GM12878 (cell line): Measurements from ENCODE around the gene TTYH3. TPM values are rescaled to one million over a fixed set of nuclear protein-coding genes. Genes with fewer than 3 reads are reported as not detected.
"Not testable (repeated sequence)": the region's sequence is repeated elsewhere in the genome, so short reads cannot be mapped to it uniquely, and the experiment has no call there.

Experiments
- ATAC-seq: fragments of 200-7000 bp; cut with Tn5 transposase; 3 replicates; pipeline ENCODE4 v1.9.1; 2020; ENCODE audit warnings: mild to moderate bottlenecking, moderate library complexity
- BruUV-seq: library from RNA; stranded (reverse); fragments of 400-500 nt; replicated peaks from 2 replicates; lab custom pipeline; 2021; lab: Mats Ljungman, UMichigan
- CTCF ChIA-PET: fragments of 300-600 bp; sonication (Branson Sonifier 250); formaldehyde crosslinking; extraction: SDS; loops from one replicate; lab custom pipeline; 2021; ENCODE audit warnings: inconsistent platforms; lab: Yijun Ruan, JAX
- POLR2A ChIA-PET: fragments of 350-600 bp; formaldehyde crosslinking; extraction: SDS; loops from one replicate; lab custom pipeline; 2021; ENCODE audit warnings: inconsistent platforms; lab: Charles Lee
- RAD21 ChIA-PET: fragments of 300-600 bp; sonication (Branson Sonifier 250); formaldehyde crosslinking; loops from one replicate; lab custom pipeline; 2023; ENCODE audit warnings: antibody characterized with exemption; ENCODE audit not compliant: unreplicated experiment; lab: Charles Lee
- SMC1A ChIA-PET: fragments of 300-600 bp; sonication (Branson Sonifier 250); formaldehyde crosslinking; loops from one replicate; lab custom pipeline; 2023; ENCODE audit not compliant: unreplicated experiment, uncharacterized antibody; lab: Charles Lee
- DNase-seq: peaks from one replicate; pipeline ENCODE4 v3.0.0-alpha.2; 2011; ENCODE audit warnings: low read depth, low spot score
- FAIRE-seq: peaks from 3 replicates; lab custom pipeline; 2011; peaks lifted over from hg19 to GRCh38; lab: Jason Lieb, UNC
- H2AFZ ChIP-seq: 2 replicates; pipeline ENCODE4 v1.6.0; 2011; ENCODE audit warnings: low read depth, low read length, control low read depth; ENCODE audit not compliant: control insufficient read depth
- H3K27ac ChIP-seq: 2 replicates; pipeline ENCODE4 v1.5.1; 2011; ENCODE audit warnings: control low read depth; ENCODE audit not compliant: control insufficient read depth, insufficient read depth
- H3K27me3 ChIP-seq, 2 experiments: replicated peaks in 1 of 2; 2 replicates each; pipeline versions ENCODE4 v1.6.0 to v1.6.1; 2011; ENCODE audit warnings: low read length in 1 of 2; ENCODE audit not compliant: control insufficient read depth in 2 of 2, insufficient read depth in 2 of 2
- H3K36me3 ChIP-seq, 2 experiments: 2 replicates each; pipeline ENCODE4 v1.5.1; 2011; ENCODE audit warnings: low read length in 1 of 2; ENCODE audit not compliant: control insufficient read depth in 2 of 2, insufficient read depth in 2 of 2
- H3K4me1 ChIP-seq: 2 replicates; pipeline ENCODE4 v1.6.1; 2011; ENCODE audit warnings: mild to moderate bottlenecking, low read length, moderate library complexity, mixed read lengths; ENCODE audit not compliant: control insufficient read depth, insufficient read depth
- H3K4me2 ChIP-seq: 2 replicates; pipeline ENCODE4 v1.6.0; 2011; ENCODE audit warnings: control low read depth; ENCODE audit not compliant: control insufficient read depth, insufficient read depth
- H3K4me3 ChIP-seq: fragments of 200-600 bp; sonication (generic); 2 replicates; pipeline ENCODE4 v1.5.1; 2016
- H3K79me2 ChIP-seq: 2 replicates; pipeline ENCODE4 v1.6.0; 2011; ENCODE audit warnings: low read length; ENCODE audit not compliant: control insufficient read depth, insufficient read depth
- H3K9ac ChIP-seq: 2 replicates; pipeline ENCODE4 v1.8.0; 2011; ENCODE audit warnings: low read length, control low read depth, mixed read lengths; ENCODE audit not compliant: control insufficient read depth, insufficient read depth
- H3K9me3 ChIP-seq: replicated peaks from 3 replicates; pipeline ENCODE4 v1.5.1; 2011; ENCODE audit warnings: mild to moderate bottlenecking, low read length; ENCODE audit not compliant: control insufficient read depth, insufficient read depth
- H4K20me1 ChIP-seq: 2 replicates; pipeline ENCODE4 v1.6.0; 2011; ENCODE audit not compliant: control insufficient read depth, insufficient read depth
- WGBS: methylation state at CpG from one replicate; pipeline ENCODE4 v1.1.6; 2016; ENCODE audit warnings: low lambda C conversion rate; ENCODE audit not compliant: insufficient replicate concordance, insufficient coverage; ENCODE audit errors: missing lambda C conversion rate; 5-methylcytosine and 5-hydroxymethylcytosine counted together
- in situ Hi-C: fragments of 300-500 bp; cut with MboI; formaldehyde crosslinking; loops from 9 replicates; pipeline ENCODE4 v1.14.3; 2018; ENCODE audit warnings: mixed read lengths
- intact Hi-C: fragments of 100-400 bp; cut with micrococcal nuclease; formaldehyde crosslinking; loops from one replicate; pipeline ENCODE4 v1.14.2; 2022; ENCODE audit not compliant: unreplicated experiment
- polyA plus RNA-seq, 11 experiments: library from polyadenylated mRNA; depleted of rRNA in 4 of 11; unstranded in 6 of 11; stranded (reverse) in 5 of 11; fragments of >200 nt; fragmentation: Nextera tagmentation in 4 of 11; fragmentation: Illumina TruSeq in 1 of 11; extraction: Ambion mirVana in 4 of 11; extraction: Trizol in 1 of 11; gene quantifications; 1 replicate in 1 of 11; 2 replicates in 10 of 11; pipeline versions ENCODE4 v1.2.1 to v1.2.3, GENCODE V29; 2011 to 2016; ENCODE audit warnings: inconsistent platforms in 2 of 11, missing spikeins in 2 of 11, low read depth in 1 of 11
- total RNA-seq, 4 experiments: library from RNA; depleted of rRNA in 3 of 4; stranded (reverse); fragments of >200 nt in 3 of 4; fragmentation: Illumina TruSeq in 1 of 4; extraction: Trizol in 1 of 4; gene quantifications; 2 replicates each; pipeline versions ENCODE4 v1.2.1 to v1.2.3, GENCODE V29; 2013 to 2021

Gene TTYH3
- total and polyA plus RNA-seq, 10 of the 15 experiments (the other 5 are each of a cell fraction or from before 2014, with no cell fraction given): 0.79 to 71.4 (median 10.5) TPM

DNA sequence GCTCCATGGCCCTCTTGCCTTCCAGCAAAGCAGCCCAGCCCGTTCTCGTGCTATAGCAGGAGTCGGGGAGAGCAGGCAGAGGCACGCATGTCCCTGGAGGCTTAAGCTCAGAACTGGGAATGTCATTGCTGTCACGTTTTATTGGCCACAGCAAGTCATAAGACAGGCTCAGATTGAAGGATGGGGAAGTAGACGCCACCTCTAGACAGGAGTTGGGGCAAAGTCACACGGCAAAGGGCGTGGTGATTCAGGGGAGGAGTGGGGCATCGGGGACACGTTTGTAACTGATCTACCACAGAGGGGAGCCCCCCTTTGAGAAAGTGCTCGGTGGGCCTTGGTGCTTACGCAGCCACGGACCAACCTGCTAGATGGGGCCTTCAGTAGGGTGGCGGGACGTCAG, 46.7 kb downstream of the TTYH3 start:
- RAD21 ChIA-PET, POLR2A ChIA-PET, H2AFZ ChIP-seq, in situ Hi-C loops, H4K20me1 ChIP-seq, H3K27ac ChIP-seq, intact Hi-C loops, BruUV-seq, H3K4me3 ChIP-seq, H3K4me2 ChIP-seq, SMC1A ChIA-PET, DNase-seq, H3K9me3 ChIP-seq, H3K79me2 ChIP-seq, ATAC-seq, H3K4me1 ChIP-seq, FAIRE-seq, H3K36me3 ChIP-seq, H3K9ac ChIP-seq, H3K27me3 ChIP-seq: not testable (repeated sequence)
- CTCF ChIA-PET: interaction anchor here (1.4 kb wide), 1 partner anchor 37 kb away, joined by 3 read pairs; no protein-coding TSS in a partner anchor
- 81% methylated on average over 13 of the region's 15 CpGs for WGBS

GRCh38 chr7:2679135-2680127, 47.6 kb downstream of the TTYH3 start:
- POLR2A ChIA-PET, in situ Hi-C loops, intact Hi-C loops: not testable (repeated sequence)

More at GRCh38 chr7:2679135-2680127, 47.6 kb downstream of the TTYH3 start:
- RAD21 ChIA-PET: interaction anchor here (1.2 to 3.2 kb wide), 4 partner anchors 8 to 211 kb away, joined by 3 to 28 read pairs (median 4); no protein-coding TSS in a partner anchor
- 77% methylated on average over 37 of the region's 64 CpGs for WGBS
- H3K9ac ChIP-seq, H3K4me1 ChIP-seq, DNase-seq, H3K27ac ChIP-seq, SMC1A ChIA-PET, BruUV-seq, FAIRE-seq, H3K4me2 ChIP-seq, H3K27me3 ChIP-seq, H2AFZ ChIP-seq, H3K4me3 ChIP-seq, H3K79me2 ChIP-seq, H3K36me3 ChIP-seq, H3K9me3 ChIP-seq, ATAC-seq, H4K20me1 ChIP-seq: not testable (repeated sequence)
- CTCF ChIA-PET: interaction anchor here (0.6 to 5.6 kb wide), 10 partner anchors 19 to 278 kb away, joined by 3 to 65 read pairs (median 4); no protein-coding TSS in a partner anchor
